Stimulated activated CD4-positive, alpha-beta T cell treated with anti-CD3 and anti-CD28 coated beads, TNF-alpha, amount 100 ng/mL, for 4 hours (primary cell): ENCODE results near the gene CDH18.

Experiments
- DNase-seq, 3 experiments: peaks; one replicate each; pipeline ENCODE4 v3.0.0-alpha.2; 2020; ENCODE audit warnings: low read depth in 3 of 3

Gene CDH18

GRCh38 chr5:19733612-19734495 lies 254.1 kb downstream of the CDH18 start:
- no peak for DNase-seq

- DNase-seq = no peak
These were observed 259.4 kb downstream of the CDH18 start for GRCh38 chr5:19728571-19728970.

- DNase-seq = no peak
These were observed 268.9 kb downstream of the CDH18 start for GRCh38 chr5:19719109-19719508.

GRCh38 chr5:19713740-19714139 lies 274.3 kb downstream of the CDH18 start:
- DNase-seq = no peak

- DNase-seq = no peak
These were observed 278.6 kb downstream of the CDH18 start for GRCh38 chr5:19709403-19709802.

GRCh38 chr5:19706776-19707175 lies 281.2 kb downstream of the CDH18 start:
- DNase-seq = no peak

GRCh38 chr5:19701731-19702130 lies 286.3 kb downstream of the CDH18 start:
- DNase-seq = no peak

- DNase-seq = no peak
These were observed 292.9 kb downstream of the CDH18 start for GRCh38 chr5:19694949-19695611.

- no peak for DNase-seq
These were observed 297.0 kb downstream of the CDH18 start for GRCh38 chr5:19690978-19691377.

- DNase-seq = no peak
These were observed 302.5 kb downstream of the CDH18 start for GRCh38 chr5:19685473-19685872.

GRCh38 chr5:19676895-19677294 lies 311.1 kb downstream of the CDH18 start:
- no peak for DNase-seq

GRCh38 chr5:19660679-19661078 lies 327.3 kb downstream of the CDH18 start:
- DNase-seq = no peak

GRCh38 chr5:19655627-19656026 lies 332.4 kb downstream of the CDH18 start:
- no peak for DNase-seq

- DNase-seq = no peak
These were observed 349.5 kb downstream of the CDH18 start for GRCh38 chr5:19638461-19638860.

GRCh38 chr5:19630876-19631275 lies 357.1 kb downstream of the CDH18 start:
- DNase-seq = no peak

- DNase-seq = no peak
These were observed 361.8 kb downstream of the CDH18 start for GRCh38 chr5:19626211-19626610.

- DNase-seq = no peak
These were observed 362.4 kb downstream of the CDH18 start for GRCh38 chr5:19625562-19625961.

- DNase-seq = no peak
These were observed 368.4 kb downstream of the CDH18 start for GRCh38 chr5:19619571-19619970.

GRCh38 chr5:19616701-19617215 lies 371.2 kb downstream of the CDH18 start:
- no peak for DNase-seq

GRCh38 chr5:19615661-19616060 lies 372.3 kb downstream of the CDH18 start:
- no peak for DNase-seq

GRCh38 chr5:19615071-19615470 lies 372.9 kb downstream of the CDH18 start:
- no peak for DNase-seq

- no peak for DNase-seq
These were observed 379.5 kb downstream of the CDH18 start for GRCh38 chr5:19608444-19609002.
